GM23338 (cell line): ENCODE measurements around the gene OR51B2. TPM values are rescaled to one million over a fixed set of nuclear protein-coding genes. Genes with fewer than 3 reads are reported as not detected.

Source experiments
- ATAC-seq: fragments of 200-7000 bp; cut with Tn5 transposase; 3 replicates; pipeline ENCODE4 v1.9.1; 2020
- DNase-seq: peaks from one replicate; pipeline ENCODE4 v3.0.0-alpha.2; 2015; ENCODE audit warnings: low spot score
- H2AFZ ChIP-seq: fragments of 200-600 bp; sonication (generic); 2 replicates; pipeline ENCODE4 v1.8.0; 2016; ENCODE audit warnings: antibody characterized with exemption, mild to moderate bottlenecking, moderate library complexity
- H3F3A ChIP-seq: fragments of 200-600 bp; sonication (generic); replicated peaks from 2 replicates; pipeline ENCODE4 v1.8.0; 2017; ENCODE audit warnings: antibody characterized with exemption, mixed run types, low read depth
- H3K27ac ChIP-seq: fragments of 200-600 bp; sonication (generic); 2 replicates; pipeline ENCODE4 v1.6.1; 2016; ENCODE audit warnings: low read depth
- H3K27me3 ChIP-seq: fragments of 200-600 bp; sonication (generic); 2 replicates; pipeline ENCODE4 v1.8.0; 2016; ENCODE audit warnings: mild to moderate bottlenecking, mixed run types, moderate library complexity; ENCODE audit not compliant: insufficient read depth
- H3K36me3 ChIP-seq: fragments of 200-600 bp; sonication (generic); 2 replicates; pipeline ENCODE4 v1.8.0; 2016; ENCODE audit warnings: mild to moderate bottlenecking; ENCODE audit not compliant: insufficient read depth
- H3K4me1 ChIP-seq: fragments of 200-600 bp; sonication (generic); 2 replicates; pipeline ENCODE4 v1.8.0; 2016; ENCODE audit warnings: mild to moderate bottlenecking, moderate library complexity; ENCODE audit not compliant: insufficient read depth
- H3K4me2 ChIP-seq: fragments of 200-600 bp; sonication (generic); 2 replicates; pipeline ENCODE4 v1.7.1; 2017; ENCODE audit warnings: mixed run types
- H3K4me3 ChIP-seq: fragments of 200-600 bp; sonication (generic); 2 replicates; pipeline ENCODE4 v1.6.1; 2016; ENCODE audit warnings: mixed run types
- H3K79me2 ChIP-seq: fragments of 200-600 bp; sonication (generic); replicated peaks from 2 replicates; pipeline ENCODE4 v1.8.0; 2017; ENCODE audit warnings: mild to moderate bottlenecking; ENCODE audit not compliant: insufficient read depth
- H3K9me2 ChIP-seq: fragments of 200-600 bp; sonication (generic); 2 replicates; pipeline ENCODE4 v1.8.0; 2017; ENCODE audit not compliant: insufficient read depth
- H4K20me1 ChIP-seq: fragments of 200-600 bp; sonication (generic); replicated peaks from 2 replicates; pipeline ENCODE4 v1.8.0; 2017; ENCODE audit warnings: mild to moderate bottlenecking; ENCODE audit not compliant: insufficient read depth
- H3K27ac Mint-ChIP-seq: 2 replicates; pipeline ENCODE4 v1.8.0; 2020; ENCODE audit warnings: inconsistent platforms, mild to moderate bottlenecking, moderate library complexity, mixed read lengths
- H3K27me3 Mint-ChIP-seq: 3 replicates; pipeline ENCODE4 v1.8.0; 2022; ENCODE audit warnings: low read depth, mild to moderate bottlenecking, moderate library complexity, mixed read lengths, inconsistent platforms; ENCODE audit not compliant: insufficient read depth, poor library complexity
- H3K36me3 Mint-ChIP-seq: 3 replicates; pipeline ENCODE4 v1.8.0; 2021; ENCODE audit warnings: low read depth, mild to moderate bottlenecking, inconsistent platforms, moderate library complexity, mixed read lengths
- H3K4me1 Mint-ChIP-seq: 3 replicates; pipeline ENCODE4 v1.8.0; 2020; ENCODE audit warnings: mild to moderate bottlenecking, inconsistent platforms, mixed read lengths
- H3K4me3 Mint-ChIP-seq: 3 replicates; pipeline ENCODE4 v1.8.0; 2021; ENCODE audit warnings: moderate library complexity, mild to moderate bottlenecking, inconsistent platforms, mixed read lengths
- H3K9me3 Mint-ChIP-seq: 3 replicates; pipeline ENCODE4 v1.8.0; 2020; ENCODE audit warnings: moderate library complexity, mild to moderate bottlenecking, inconsistent platforms, mixed read lengths
- CREB1 ChIP-seq: fragments of 250-450 bp; sonication (Bioruptor Pico); IDR thresholded peaks from 2 replicates; pipeline ENCODE4 v1.5.0; 2020; ENCODE audit warnings: low read depth, mild to moderate bottlenecking, moderate library complexity
- CTCF ChIP-seq, 2 experiments: fragments of 200-600 bp in 1 of 2; sonication (generic) in 1 of 2; conservative IDR thresholded peaks; 2 replicates each; pipeline versions ENCODE4 v1.5.1 to v1.6.1; 2016 to 2017; ENCODE audit warnings: antibody characterized with exemption in 2 of 2, low read depth in 2 of 2, mild to moderate bottlenecking in 2 of 2, moderate library complexity in 1 of 2
- EZH2 ChIP-seq: fragments of 200-600 bp; sonication (generic); IDR thresholded peaks from one replicate; pipeline ENCODE4 v1.8.0; 2017; ENCODE audit warnings: antibody characterized with exemption, mild to moderate bottlenecking, low read depth; ENCODE audit not compliant: unreplicated experiment
- EZH2phosphoT487 ChIP-seq: fragments of 200-600 bp; sonication (generic); IDR thresholded peaks from one replicate; pipeline ENCODE4 v1.8.1; 2018; ENCODE audit warnings: antibody characterized with exemption; ENCODE audit not compliant: unreplicated experiment
- JUNB ChIP-seq: IDR thresholded peaks from one replicate; pipeline ENCODE4 v1.6.1; 2016; ENCODE audit warnings: antibody characterized with exemption; ENCODE audit not compliant: unreplicated experiment
- NANOG ChIP-seq: IDR thresholded peaks from 2 replicates; pipeline ENCODE4 v1.6.1; 2016; ENCODE audit warnings: antibody characterized with exemption, borderline replicate concordance
- POLR2AphosphoS5 ChIP-seq: IDR thresholded peaks from 2 replicates; pipeline ENCODE4 v1.6.1; 2016; ENCODE audit warnings: antibody characterized with exemption, low read depth
- REST ChIP-seq: IDR thresholded peaks from one replicate; pipeline ENCODE4 v1.6.1; 2018; ENCODE audit warnings: antibody characterized with exemption; ENCODE audit not compliant: unreplicated experiment
- ZNF114 ChIP-seq: fragments of 250-450 bp; sonication (Bioruptor Pico); IDR thresholded peaks from 2 replicates; pipeline ENCODE4 v1.5.0; 2020; ENCODE audit warnings: mild to moderate bottlenecking, moderate library complexity
- ZNF331 ChIP-seq: fragments of 250-450 bp; sonication (Bioruptor Pico); IDR thresholded peaks from 2 replicates; pipeline ENCODE4 v1.5.0; 2020; ENCODE audit warnings: low read depth, mild to moderate bottlenecking, moderate library complexity
- polyA plus RNA-seq: library from polyadenylated mRNA; unstranded; fragments of >200 nt; fragmentation: Nextera tagmentation; extraction: Ambion mirVana; gene quantifications from 2 replicates; pipeline ENCODE4 v1.2.1, GENCODE V29; 2016
- total RNA-seq: library from RNA; depleted of rRNA; stranded (reverse); fragments of >200 nt; shearing (Covaris generic); gene quantifications from 2 replicates; pipeline ENCODE4 v1.2.3, GENCODE V29; 2014

OR51B2 gene
- total and polyA plus RNA-seq, 2 experiments from 2014 or later, result not detected

- no peak for TF ChIP-seq ZNF331 (CRISPR knock-in tag)
- TF ChIP-seq CTCF (conservative IDR thresholded peaks at IDR 0.05; ENCODE audit: low read depth in 2 of 2), result no peak
- TF ChIP-seq POLR2AphosphoS5, result no peak
- TF ChIP-seq NANOG, result no peak
- TF ChIP-seq EZH2phosphoT487, result no peak
- no peak for TF ChIP-seq CREB1 (CRISPR knock-in tag)
- TF ChIP-seq REST, result no peak
- TF ChIP-seq ZNF114 (CRISPR knock-in tag), result no peak
- no peak for TF ChIP-seq EZH2
Measured at GRCh38 chr11:5286901-5287300, 37.2 kb downstream of the OR51B2 start (continued).

- H3K9me3 Mint-ChIP-seq, result no peaks in the 10 kb centered on the region
- Histone ChIP-seq H3F3A (no peaks in the 10 kb centered on the region), H3K27me3 (no peaks in the 10 kb centered on the region), H4K20me1 (no peaks in the 10 kb centered on the region), H3K79me2 (no peaks in the 10 kb centered on the region), H3K4me1 (no peaks in the 10 kb centered on the region), H3K27ac (no peak overlapping the region), H3K36me3 (no peaks in the 10 kb centered on the region), H3K4me3 (no peak overlapping the region), H3K4me2 (no peak overlapping the region), H3K9me2 (peaks cover 8% of the 10 kb centered on the region; the same call in 1 of the 2 replicates), H2AFZ (no peak overlapping the region)
- no peak for TF ChIP-seq JUNB
- no peak overlapping the region for H3K4me3 Mint-ChIP-seq
- no peaks in the 10 kb centered on the region for H3K4me1 Mint-ChIP-seq
- no peak overlapping the region for H3K27ac Mint-ChIP-seq
- H3K36me3 Mint-ChIP-seq, result no peaks in the 10 kb centered on the region
- ATAC-seq (no peak), DNase-seq (no peak)
- H3K27me3 Mint-ChIP-seq, result no peaks in the 10 kb centered on the region
Measured at GRCh38 chr11:5286351-5286750, 37.7 kb downstream of the OR51B2 start.
